ENCODE measurements around the gene C1D. TPM values are rescaled to one million over a fixed set of nuclear protein-coding genes. Genes with fewer than 3 reads are reported as not detected.

The C1D gene
- total and polyA plus RNA-seq, 2 donors (not counting 3 experiments of a cell fraction or from before 2014, with no cell fraction given) = 11.4 to 14.0 TPM

DNA sequence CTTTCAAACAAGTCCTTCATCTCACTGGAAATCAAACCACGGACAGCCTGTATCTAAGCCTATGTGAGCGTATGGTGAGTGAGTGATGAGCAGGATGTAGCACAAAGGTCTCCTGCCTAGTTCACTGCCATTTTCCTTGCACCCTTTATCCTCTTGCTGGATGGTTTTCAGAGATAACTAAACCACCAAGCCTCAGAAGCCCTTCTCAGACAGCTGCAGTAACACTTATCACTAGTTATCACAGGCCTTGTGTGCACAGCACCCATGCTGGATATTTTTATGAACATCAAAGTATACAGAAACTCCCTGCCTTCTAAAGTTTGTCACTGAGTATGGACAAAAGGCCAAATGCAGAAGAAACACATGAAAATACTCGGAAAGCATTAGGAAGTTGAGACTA is 69.5 kb downstream of the C1D start:
- CTCF ChIA-PET = no interaction called here
- no peaks in the 10 kb centered on the region for H3K9me1 ChIP-seq (replicated peaks; ENCODE audit: control insufficient read depth, extremely low read depth, insufficient read depth, low read length)
- TF ChIP-seq GATA2 (IDR thresholded peaks at IDR 0.05; ENCODE audit: insufficient read depth, insufficient read length, low read depth, low read length) (no peak), POLR2A (IDR thresholded peaks at IDR 0.05; ENCODE audit: low read depth, low read length) (no peak), FOS (IDR thresholded peaks at IDR 0.05; ENCODE audit: borderline replicate concordance, insufficient read depth, low read length) (no peak), POLR2AphosphoS5 (IDR thresholded peaks at IDR 0.05; ENCODE audit: insufficient read depth, low read depth, low read length) (no peak), MYC (IDR thresholded peaks at IDR 0.05; ENCODE audit: low read depth, low read length) (no peak), EZH2 (IDR thresholded peaks at IDR 0.05; ENCODE audit: borderline replicate concordance, low read depth, low read length, severe bottlenecking) (no peak), JUN (IDR thresholded peaks at IDR 0.05; ENCODE audit: borderline replicate concordance, insufficient read depth, insufficient read length, low read depth) (no peak)
- TF ChIP-seq, protein P1, sequence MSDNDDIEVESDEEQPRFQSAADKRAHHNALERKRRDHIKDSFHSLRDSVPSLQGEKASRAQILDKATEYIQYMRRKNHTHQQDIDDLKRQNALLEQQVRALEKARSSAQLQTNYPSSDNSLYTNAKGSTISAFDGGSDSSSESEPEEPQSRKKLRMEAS (IDR thresholded peaks at IDR 0.05; ENCODE audit: insufficient read depth, insufficient read length) = no peak
- TF ChIP-seq, protein P2, sequence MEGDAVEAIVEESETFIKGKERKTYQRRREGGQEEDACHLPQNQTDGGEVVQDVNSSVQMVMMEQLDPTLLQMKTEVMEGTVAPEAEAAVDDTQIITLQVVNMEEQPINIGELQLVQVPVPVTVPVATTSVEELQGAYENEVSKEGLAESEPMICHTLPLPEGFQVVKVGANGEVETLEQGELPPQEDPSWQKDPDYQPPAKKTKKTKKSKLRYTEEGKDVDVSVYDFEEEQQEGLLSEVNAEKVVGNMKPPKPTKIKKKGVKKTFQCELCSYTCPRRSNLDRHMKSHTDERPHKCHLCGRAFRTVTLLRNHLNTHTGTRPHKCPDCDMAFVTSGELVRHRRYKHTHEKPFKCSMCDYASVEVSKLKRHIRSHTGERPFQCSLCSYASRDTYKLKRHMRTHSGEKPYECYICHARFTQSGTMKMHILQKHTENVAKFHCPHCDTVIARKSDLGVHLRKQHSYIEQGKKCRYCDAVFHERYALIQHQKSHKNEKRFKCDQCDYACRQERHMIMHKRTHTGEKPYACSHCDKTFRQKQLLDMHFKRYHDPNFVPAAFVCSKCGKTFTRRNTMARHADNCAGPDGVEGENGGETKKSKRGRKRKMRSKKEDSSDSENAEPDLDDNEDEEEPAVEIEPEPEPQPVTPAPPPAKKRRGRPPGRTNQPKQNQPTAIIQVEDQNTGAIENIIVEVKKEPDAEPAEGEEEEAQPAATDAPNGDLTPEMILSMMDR (IDR thresholded peaks at IDR 0.05; ENCODE audit: extremely low read depth in 1 of 2, insufficient read depth in 1 of 2, low read depth in 1 of 2, low read length in 2 of 2) = no peak

More for the DNA sequence above, 69.5 kb downstream of the C1D start:
- FAIRE-seq = no peak
- Histone ChIP-seq H3K9ac (replicated peaks; ENCODE audit: extremely low read depth, insufficient read depth, low read length) (no peak overlapping the region), H3K79me2 (ENCODE audit: control insufficient read depth, insufficient read depth, low read length) (no peaks in the 10 kb centered on the region), H3K36me3 (ENCODE audit: control insufficient read depth in 2 of 2, extremely low read depth in 1 of 2, insufficient read depth in 2 of 2, low read length in 2 of 2) (no peaks in the 10 kb centered on the region), H3K9me3 (replicated peaks; ENCODE audit: control insufficient read depth, insufficient read depth, low read length) (no peaks in the 10 kb centered on the region), H2AFZ (ENCODE audit: low read depth, low read length) (no peak overlapping the region), H3K4me2 (ENCODE audit: insufficient read depth, low read length) (no peak overlapping the region), H3K27me3 (ENCODE audit: control insufficient read depth in 2 of 2, insufficient read depth in 2 of 2, low read length in 2 of 2) (no peaks in the 10 kb centered on the region), H3K4me3 (replicated peaks in 1 of 3; ENCODE audit: insufficient read depth in 1 of 3, low read depth in 1 of 3, low read length in 3 of 3) (no peak overlapping the region), H3K4me1 (ENCODE audit: control insufficient read depth, extremely low read depth, insufficient read depth, low read length) (peaks cover 16% of the 10 kb centered on the region), H3K27ac (ENCODE audit: insufficient read depth, low read depth, low read length) (no peak overlapping the region), H4K20me1 (replicated peaks; ENCODE audit: control insufficient read depth, extremely low read depth, insufficient read depth, low read length) (no peaks in the 10 kb centered on the region)
- intact Hi-C loops (cut with micrococcal nuclease) (loop anchor here (5.0 to 10.0 kb wide), 2 partner anchors 119 to 881 kb away; no protein-coding TSS in a partner anchor), dilution Hi-C loops (cut with MboI; ENCODE audit: extremely low pct_ligation_motif_present, low sequenced_read_pairs) (no loop called here)
- DNase-seq (ENCODE audit: low read depth, low spot score) = no peak
- no TSS peak for BruUV-seq (replicated peaks)
- POLR2A ChIA-PET = no interaction called here
